K562 (cell line): ENCODE results near the gene B3GALT6. TPM values are rescaled to one million over a fixed set of nuclear protein-coding genes. Genes with fewer than 3 reads are reported as not detected.

Experiments used
- ATAC-seq: fragments of 200-7000 bp; cut with Tn5 transposase; 3 replicates; pipeline ENCODE4 v1.9.1; 2020; ENCODE audit warnings: moderate library complexity
- BruUV-seq: library from RNA; stranded (reverse); fragments of 400-500 nt; replicated peaks from 2 replicates; lab custom pipeline; 2021; lab: Mats Ljungman, UMichigan
- CTCF ChIA-PET: fragments of 300-600 bp; formaldehyde crosslinking; extraction: SDS; loops from one replicate; lab custom pipeline; 2021; ENCODE audit warnings: low intra/inter-chr PET ratio; lab: Yijun Ruan, JAX
- POLR2A ChIA-PET: fragments of 300-600, 350-650 bp; sonication (Branson Sonifier 250); formaldehyde crosslinking; extraction: SDS; loops from one replicate; lab custom pipeline; 2021; ENCODE audit warnings: antibody characterized with exemption, inconsistent platforms; lab: Yijun Ruan, JAX
- DNase-seq, 4 experiments: peaks; one replicate each; pipeline versions ENCODE4 v3.0.0 to v3.0.0-alpha.2; 2011 to 2018; ENCODE audit warnings: low spot score in 3 of 4, mixed read lengths in 3 of 4; ENCODE audit errors: extremely low read depth in 1 of 4
- FAIRE-seq: peaks from 2 replicates; lab custom pipeline; 2011; peaks lifted over from hg19 to GRCh38; lab: Jason Lieb, UNC
- H2AFZ ChIP-seq: 2 replicates; pipeline ENCODE4 v1.6.0; 2011; ENCODE audit warnings: low read depth, low read length, control low read depth, inconsistent platforms
- H3K27ac ChIP-seq: fragments of 200-600 bp; 3 replicates; pipeline ENCODE4 v1.8.0; 2011; ENCODE audit warnings: low read depth, mild to moderate bottlenecking, control low read depth, inconsistent platforms, low read length, moderate library complexity, mixed read lengths; ENCODE audit errors: extremely low read depth
- H3K27me3 ChIP-seq, 2 experiments: fragments of 300-600 bp in 1 of 2; 2 replicates in 1 of 2; 3 replicates in 1 of 2; pipeline versions ENCODE4 v1.6.0 to v1.8.0; 2011; ENCODE audit warnings: inconsistent platforms in 2 of 2, low read length in 2 of 2, mild to moderate bottlenecking in 1 of 2, mixed read lengths in 1 of 2, moderate library complexity in 1 of 2; ENCODE audit not compliant: control insufficient read depth in 2 of 2, insufficient read depth in 2 of 2
- H3K36me3 ChIP-seq: fragments of 300-600 bp; 3 replicates; pipeline ENCODE4 v1.8.0; 2011; ENCODE audit warnings: mild to moderate bottlenecking, low read length, inconsistent platforms; ENCODE audit not compliant: control insufficient read depth, insufficient read depth
- H3K4me1 ChIP-seq, 2 experiments: fragments of 200-600 bp in 1 of 2; replicated peaks in 1 of 2; 2 replicates in 1 of 2; 3 replicates in 1 of 2; pipeline versions ENCODE4 v1.5.1 to v1.8.0; 2011; ENCODE audit warnings: inconsistent platforms in 2 of 2, low read length in 2 of 2, mild to moderate bottlenecking in 1 of 2, mixed read lengths in 1 of 2, moderate library complexity in 1 of 2; ENCODE audit not compliant: control insufficient read depth in 2 of 2, insufficient read depth in 2 of 2
- H3K4me2 ChIP-seq: 2 replicates; pipeline ENCODE4 v1.6.1; 2011; ENCODE audit warnings: low read length, control low read depth, inconsistent platforms, mixed read lengths; ENCODE audit not compliant: insufficient read depth
- H3K4me3 ChIP-seq: fragments of 200-600 bp; sonication (generic), shearing (Covaris generic); 2 replicates; pipeline ENCODE4 v1.5.1; 2016; ENCODE audit warnings: control low read depth, inconsistent platforms
- H3K79me2 ChIP-seq: fragments of 200-600 bp; 3 replicates; pipeline ENCODE4 v1.8.0; 2011; ENCODE audit warnings: low read length, inconsistent platforms; ENCODE audit not compliant: control insufficient read depth, insufficient read depth
- H3K9ac ChIP-seq, 2 experiments: 2 replicates each; pipeline versions ENCODE4 v1.6.0 to v1.6.1; 2011; ENCODE audit warnings: low read depth in 2 of 2, low read length in 2 of 2, control low read depth in 1 of 2, inconsistent platforms in 1 of 2, mild to moderate bottlenecking in 1 of 2, mixed read lengths in 1 of 2; ENCODE audit not compliant: insufficient read depth in 1 of 2
- H3K9me1 ChIP-seq: one replicate; pipeline ENCODE4 v1.6.0; 2011; ENCODE audit warnings: inconsistent platforms, mild to moderate bottlenecking, low read length, moderate library complexity; ENCODE audit not compliant: control insufficient read depth, insufficient read depth
- H3K9me3 ChIP-seq: replicated peaks from 2 replicates; pipeline ENCODE4 v1.5.1; 2011; ENCODE audit warnings: low read depth, low read length, inconsistent platforms; ENCODE audit not compliant: control insufficient read depth, insufficient read depth
- H4K20me1 ChIP-seq: replicated peaks from 2 replicates; pipeline ENCODE4 v1.6.1; 2011; ENCODE audit warnings: low read length, inconsistent platforms, mixed read lengths; ENCODE audit not compliant: control insufficient read depth, insufficient read depth
- FOXJ2 ChIP-seq: fragments of 200-800 bp; sonication (Bioruptor generic); IDR thresholded peaks from 2 replicates; pipeline ENCODE4 v1.6.1; 2016; ENCODE audit warnings: missing genetic modification characterization, missing compliant biosample characterization
- HNRNPL ChIP-seq: fragments of 200-400 bp; formaldehyde crosslinking; IDR thresholded peaks from 2 replicates; pipeline ENCODE4 v1.6.1; 2017; ENCODE audit warnings: low read depth, mild to moderate bottlenecking, low read length
- POLR2G ChIP-seq: fragments of 200-400 bp; formaldehyde crosslinking; IDR thresholded peaks from 2 replicates; pipeline ENCODE4 v1.6.1; 2017; ENCODE audit warnings: low read depth, mild to moderate bottlenecking, antibody characterized with exemption, low read length, moderate library complexity
- WGBS: fragments of 100-300 bp; shearing (Covaris generic); methylation state at CpG from one replicate; pipeline ENCODE4 v1.1.6; 2016; ENCODE audit warnings: low coverage, mixed read lengths; ENCODE audit not compliant: insufficient coverage; ENCODE audit errors: missing lambda C conversion rate; 5-methylcytosine and 5-hydroxymethylcytosine counted together
- in situ Hi-C: fragments of 300-500 bp; cut with MboI; formaldehyde crosslinking; loops from 4 replicates; pipeline ENCODE4 v1.15.0; 2018; ENCODE audit warnings: inconsistent platforms, mixed read lengths
- intact Hi-C: fragments of 100-400 bp; cut with micrococcal nuclease; formaldehyde crosslinking; loops from 2 replicates; pipeline ENCODE4 v1.14.2; 2022
- polyA plus RNA-seq, 8 experiments: library from polyadenylated mRNA; depleted of rRNA in 4 of 8; stranded (reverse) in 5 of 8; unstranded in 3 of 8; fragments of >200 nt; fragmentation: Nextera tagmentation in 2 of 8; fragmentation: Illumina TruSeq in 1 of 8; extraction: Ambion mirVana in 2 of 8; extraction: Trizol in 1 of 8; gene quantifications; 2 replicates each; pipeline versions ENCODE4 v1.2.1 to v1.2.3, GENCODE V29; 2011 to 2014; ENCODE audit warnings: inconsistent platforms in 1 of 8, missing spikeins in 1 of 8
- total RNA-seq, 7 experiments: library from RNA; depleted of rRNA in 6 of 7; stranded (reverse); fragments of >200 nt in 6 of 7; fragmentation: Illumina TruSeq in 2 of 7; extraction: Trizol in 2 of 7; gene quantifications; 2 replicates each; pipeline versions ENCODE4 v1.2.1 to v1.2.3, GENCODE V29; 2011 to 2021; ENCODE audit warnings: low replicate concordance in 1 of 7
- TF ChIP-seq, protein P1 (sequence below): fragments of 450-650 bp; formaldehyde crosslinking; IDR thresholded peaks from 2 replicates; pipeline ENCODE4 v1.4.0; 2020; ENCODE audit warnings: mild to moderate bottlenecking, moderate library complexity

Gene B3GALT6
- total and polyA plus RNA-seq, 9 of the 15 experiments (the other 6 are each of a cell fraction or from before 2014, with no cell fraction given), result 0.68 to 29.8 (median 9.9) TPM

DNA sequence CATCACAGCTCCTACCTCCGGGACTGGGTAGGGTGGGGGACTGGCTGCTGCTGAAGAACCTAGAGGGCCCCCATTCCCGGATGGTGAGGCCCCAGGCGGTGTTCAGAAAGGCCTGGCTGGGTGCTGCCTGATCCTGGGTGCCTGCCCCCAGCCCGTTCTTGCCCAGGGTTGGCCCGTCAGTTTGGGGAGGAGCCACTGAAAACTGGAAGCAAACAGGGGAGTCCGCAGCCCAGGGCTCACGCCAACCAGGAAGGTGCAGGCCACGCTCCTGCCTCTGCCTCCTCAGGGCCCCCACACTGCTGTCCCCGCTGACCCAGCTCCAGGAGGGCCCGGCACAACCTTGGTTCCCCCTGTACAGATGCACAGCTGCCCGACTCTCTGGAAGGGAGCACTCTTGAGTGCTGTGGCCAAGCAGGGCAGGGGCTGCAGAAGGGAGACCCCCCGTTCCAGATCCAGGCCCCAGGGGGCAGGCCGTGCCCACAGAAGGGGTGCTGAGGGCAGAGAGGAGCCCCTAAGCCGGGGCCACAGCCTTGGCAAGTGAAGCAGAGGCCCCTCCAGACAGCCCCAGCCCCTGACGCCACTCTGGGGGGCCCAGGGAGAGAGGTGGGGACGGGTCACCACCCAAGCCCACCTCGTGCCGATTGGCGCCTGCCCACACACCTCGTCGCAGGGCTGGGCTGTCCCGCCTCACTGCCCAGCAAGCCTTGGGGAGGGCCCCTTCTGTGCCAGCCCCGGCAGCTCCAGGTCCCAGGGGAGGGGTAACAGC is 9.0 kb downstream of the B3GALT6 start:
- no peak for ATAC-seq
- CTCF ChIA-PET, result no interaction called here
- Histone ChIP-seq H3K79me2 (no peaks in the 10 kb centered on the region), H3K27ac (no peak overlapping the region), H3K4me3 (no peak overlapping the region), H4K20me1 (no peaks in the 10 kb centered on the region), H3K9me1 (no peaks in the 10 kb centered on the region), H3K4me1 (peaks cover 0 to 91% of the 10 kb centered on the region in 2 experiments; a peak in 3 of 5 replicates), H3K9me3 (no peaks in the 10 kb centered on the region), H2AFZ (no peak overlapping the region), H3K4me2 (no peak overlapping the region), H3K27me3 (no peaks in the 10 kb centered on the region), H3K9ac (no peak overlapping the region; a peak in 1 of 4 replicates), H3K36me3 (no peaks in the 10 kb centered on the region)
- DNase-seq, result peak in 2 of 4 experiments; percentile 44 to 45
- POLR2A ChIA-PET, result interaction anchor here (1.2 kb wide), 1 partner anchor 12 kb away, joined by 3 read pairs; no protein-coding TSS in a partner anchor
- intact Hi-C loops, result no loop called here
- in situ Hi-C loops, result no loop called here
- 57% methylated on average over 22 of the region's 23 CpGs for WGBS
- no TSS peak for BruUV-seq
- peak; percentile 63 for TF ChIP-seq POLR2G
- no peak for TF ChIP-seq FOXJ2 (tag)
- no peak for FAIRE-seq

DNA sequence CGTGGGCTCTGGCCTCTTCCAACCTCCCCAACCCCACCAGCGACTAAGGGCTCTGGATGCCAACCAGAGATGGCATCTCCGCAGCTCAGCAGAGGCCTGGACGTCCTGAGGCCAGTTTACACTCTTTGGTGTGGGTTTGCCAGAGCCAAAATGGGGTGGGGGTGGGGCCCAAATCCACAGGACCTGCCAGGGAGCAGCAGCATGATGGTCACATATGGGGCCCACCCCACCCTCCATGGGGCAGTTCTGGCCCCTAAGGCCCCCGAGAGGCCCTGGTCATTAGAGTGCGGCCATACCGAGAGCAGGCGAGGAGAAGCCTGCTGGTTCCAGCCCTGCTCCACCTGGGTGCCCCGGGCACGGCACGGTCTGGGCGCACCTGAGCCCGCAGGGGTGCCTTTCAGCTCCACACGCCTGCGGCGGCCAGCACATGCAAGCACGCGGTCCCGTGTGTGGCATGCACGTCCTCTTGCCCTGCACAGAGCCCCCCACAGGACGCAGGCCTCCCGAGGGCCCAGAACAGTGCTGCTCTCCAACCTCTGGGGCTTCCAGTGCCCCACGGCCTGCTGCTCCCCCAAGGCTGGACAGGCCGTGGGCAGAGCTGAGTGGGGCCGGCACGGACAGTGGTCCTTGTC is 9.7 kb downstream of the B3GALT6 start:
- no peaks in the 10 kb centered on the region for H3K9me3 ChIP-seq
- H3K36me3 ChIP-seq, result no peaks in the 10 kb centered on the region
- intact Hi-C loops (no loop called here), in situ Hi-C loops (no loop called here)
- peaks cover 0 to 91% of the 10 kb centered on the region in 2 experiments; a peak in 3 of 5 replicates for H3K4me1 ChIP-seq
- TF ChIP-seq, protein P1, sequence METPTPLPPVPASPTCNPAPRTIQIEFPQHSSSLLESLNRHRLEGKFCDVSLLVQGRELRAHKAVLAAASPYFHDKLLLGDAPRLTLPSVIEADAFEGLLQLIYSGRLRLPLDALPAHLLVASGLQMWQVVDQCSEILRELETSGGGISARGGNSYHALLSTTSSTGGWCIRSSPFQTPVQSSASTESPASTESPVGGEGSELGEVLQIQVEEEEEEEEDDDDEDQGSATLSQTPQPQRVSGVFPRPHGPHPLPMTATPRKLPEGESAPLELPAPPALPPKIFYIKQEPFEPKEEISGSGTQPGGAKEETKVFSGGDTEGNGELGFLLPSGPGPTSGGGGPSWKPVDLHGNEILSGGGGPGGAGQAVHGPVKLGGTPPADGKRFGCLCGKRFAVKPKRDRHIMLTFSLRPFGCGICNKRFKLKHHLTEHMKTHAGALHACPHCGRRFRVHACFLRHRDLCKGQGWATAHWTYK (CRISPR knock-in tag), result no peak
- peak; percentile 72 for TF ChIP-seq HNRNPL
- 66% methylated on average over 18 of the region's 26 CpGs for WGBS
- ChIA-PET CTCF (no interaction called here), POLR2A (interaction anchor here (0.7 to 1.2 kb wide), 2 partner anchors 10 to 12 kb away, joined by 3 to 4 read pairs; partner anchors contain the start of genes B3GALT6 and SDF4)
- no TSS peak for BruUV-seq
- no peak overlapping the region for H3K4me3 ChIP-seq
- ATAC-seq (no peak), FAIRE-seq (no peak), DNase-seq (no peak)
- no peaks in the 10 kb centered on the region for H4K20me1 ChIP-seq
- H3K27ac ChIP-seq, result no peak overlapping the region
- H3K9ac ChIP-seq, result peak overlapping the region in 1 of 2 experiments; percentile 13; a peak in 1 of 4 replicates
- no peaks in the 10 kb centered on the region for H3K27me3 ChIP-seq
- H3K4me2 ChIP-seq, result no peak overlapping the region
- no peaks in the 10 kb centered on the region for H3K79me2 ChIP-seq
- H3K9me1 ChIP-seq, result no peaks in the 10 kb centered on the region
- H2AFZ ChIP-seq, result no peak overlapping the region
